Activated CD4-positive, alpha-beta T cell treated with anti-CD3 and anti-CD28 coated beads, Interleukin-2, Interleukin-6, amounts not matched to agents 100 ng/mL and 50 ng/mL, durations not matched to agents 16 hours and 8 hours (primary cell): ENCODE measurements around the gene SLC28A1.
"Not testable (repeated sequence)": the region's sequence is repeated elsewhere in the genome, so short reads cannot be mapped to it uniquely, and the experiment has no call there.

Source experiments
- DNase-seq: peaks from one replicate; pipeline ENCODE4 v3.0.0-alpha.2; 2020

The SLC28A1 gene

DNA sequence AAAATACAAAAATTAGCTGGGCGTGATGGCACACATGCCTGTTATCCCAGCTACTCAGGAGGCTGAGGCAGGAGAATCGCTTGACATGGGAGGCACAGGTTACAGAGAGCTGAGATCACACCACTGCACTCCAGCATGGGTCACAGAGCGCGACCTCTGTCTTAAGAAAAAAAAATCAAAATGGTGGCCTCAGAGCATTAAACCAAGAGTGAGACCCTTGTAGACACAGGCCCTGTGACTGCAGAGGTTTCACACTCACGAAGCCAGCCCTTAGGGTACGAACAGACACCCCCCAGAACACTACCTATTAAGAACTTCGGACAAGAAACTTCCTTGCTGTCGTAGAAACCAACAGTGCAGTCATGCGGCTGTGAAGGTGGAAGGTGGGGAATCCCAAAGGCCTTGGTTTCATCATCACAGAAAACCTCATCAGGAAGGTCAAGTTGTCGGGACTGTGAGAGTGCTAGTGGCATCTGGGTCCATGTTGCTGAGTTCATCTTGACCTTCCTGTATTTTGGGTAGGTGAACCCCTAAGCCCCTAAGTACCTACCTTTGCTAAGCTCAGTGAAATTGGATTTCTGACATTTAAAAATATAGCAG is 92.4 kb downstream of the SLC28A1 start:
- no peak for DNase-seq

- no peak for DNase-seq
These were observed 95.2 kb downstream of the SLC28A1 start for GRCh38 chr15:84979651-84980050.

GRCh38 chr15:84980196-84981053 is 96.0 kb downstream of the SLC28A1 start:
- DNase-seq = peak; percentile 85

DNA sequence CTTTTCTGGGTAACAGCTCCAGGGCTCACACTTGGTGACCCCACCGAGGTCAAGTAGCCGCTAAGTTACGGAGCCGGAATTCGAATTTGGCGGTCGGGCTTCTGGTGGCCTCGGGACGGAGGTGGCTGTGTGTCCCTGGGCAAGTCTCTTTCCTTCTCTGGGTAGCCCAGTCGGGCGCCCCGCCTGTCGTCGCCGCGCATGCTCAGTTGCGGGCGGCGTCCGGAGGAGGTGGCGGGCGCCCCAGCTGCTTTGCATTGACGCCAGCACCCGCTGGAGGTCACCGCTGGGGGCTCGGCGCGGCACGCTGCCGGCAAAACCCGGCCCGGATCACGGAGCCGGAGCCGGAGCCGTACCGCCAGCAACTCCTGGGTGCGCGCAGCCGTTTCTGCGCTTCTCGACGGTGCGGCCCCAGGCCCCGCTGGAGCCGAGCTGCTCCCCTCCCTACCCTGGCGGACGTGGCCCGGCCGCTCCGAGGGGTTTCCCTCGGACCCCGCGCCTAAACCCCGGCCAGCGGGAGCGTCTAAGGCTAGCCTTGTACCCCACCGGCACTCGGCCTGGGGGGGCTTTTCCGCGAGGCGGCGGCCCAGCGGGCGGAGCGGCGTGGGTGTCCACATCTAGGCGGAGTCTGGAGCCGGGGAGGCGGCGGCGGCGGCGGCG is 96.7 kb downstream of the SLC28A1 start:
- DNase-seq = peak; percentile 97

DNA sequence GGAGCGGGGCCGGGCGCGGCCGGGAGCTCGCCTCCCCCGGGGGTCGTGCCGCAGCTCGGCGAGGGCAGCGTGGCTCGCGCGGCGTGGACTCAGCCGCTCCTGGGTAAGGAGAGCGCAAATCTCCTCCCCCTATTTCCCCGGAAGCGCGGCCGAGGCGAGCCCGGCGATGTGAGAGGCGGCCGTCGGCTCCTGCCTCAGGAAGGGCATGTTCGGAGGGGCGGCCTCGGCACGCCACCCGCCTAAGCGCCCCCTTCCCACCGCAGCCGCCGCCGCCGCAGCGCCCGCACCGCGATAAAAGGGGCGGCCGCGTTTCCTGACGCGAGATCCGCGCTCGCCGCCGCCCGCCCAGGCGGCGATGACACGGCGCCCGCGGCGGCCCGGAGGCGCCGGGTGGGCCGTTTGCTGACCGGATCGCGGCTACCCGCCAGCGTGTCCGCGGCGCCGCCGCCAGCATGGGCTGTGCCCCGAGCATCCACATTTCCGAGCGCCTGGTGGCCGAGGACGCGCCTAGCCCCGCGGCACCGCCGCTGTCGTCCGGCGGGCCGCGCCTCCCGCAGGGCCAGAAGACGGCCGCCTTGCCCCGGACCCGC is 97.3 kb downstream of the SLC28A1 start, which contains the start of gene PDE8A:
Gene PDE8A, plus strand, starts transcription at position 146 of the 590 bp plus-strand sequence. Its CDS starts 307 bp downstream, at position 453.
- DNase-seq = peak; percentile 60

DNA sequence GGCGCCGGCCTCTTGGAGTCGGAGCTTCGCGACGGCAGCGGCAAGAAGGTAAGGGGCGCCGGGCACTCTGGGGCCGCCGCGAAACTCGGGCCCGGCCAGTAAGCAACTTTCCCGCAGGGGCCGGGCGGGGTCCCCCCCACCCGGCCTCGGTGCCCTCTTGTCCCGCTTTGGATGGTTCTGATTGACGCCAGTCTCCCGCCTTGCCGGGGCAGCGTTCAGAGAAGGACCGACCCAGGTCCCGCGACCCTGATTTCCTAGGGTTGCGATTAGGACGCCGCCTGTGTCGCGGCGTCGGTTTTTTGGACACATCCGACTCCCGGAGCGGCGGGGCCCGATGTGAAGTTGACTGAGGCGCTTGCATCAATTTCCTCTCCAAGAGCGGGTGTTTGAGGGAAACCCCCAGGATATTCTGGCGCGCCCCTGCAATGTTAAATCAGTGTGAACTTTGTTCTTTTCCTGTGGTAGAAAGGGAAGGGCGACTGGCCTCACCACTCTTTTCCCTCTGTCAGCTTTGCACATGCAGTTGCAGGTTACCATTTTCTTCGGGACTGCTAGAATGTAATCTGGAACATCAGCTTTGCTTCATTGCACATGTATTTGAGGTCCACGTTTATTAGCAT is 97.9 kb downstream of the SLC28A1 start:
- DNase-seq = peak; percentile 60

DNA sequence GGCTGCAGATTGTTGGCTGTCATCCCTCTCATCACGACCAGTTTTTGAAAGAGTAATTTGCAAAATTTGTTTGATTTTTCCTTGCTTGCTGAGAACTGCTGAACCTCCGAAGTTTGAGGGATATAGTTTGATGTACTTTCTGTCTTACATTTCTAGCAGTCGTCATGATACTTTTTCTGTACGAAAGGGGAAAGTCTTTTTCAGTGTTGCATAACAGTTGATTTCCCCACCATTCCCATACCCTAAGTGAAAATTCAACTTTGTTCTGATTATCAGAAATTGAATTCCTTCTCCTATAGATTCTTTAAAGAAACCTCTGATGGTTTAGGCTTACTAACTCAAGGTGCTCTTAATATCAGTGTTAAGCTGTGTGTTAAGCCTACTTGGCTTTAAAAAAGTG is 98.8 kb downstream of the SLC28A1 start:
- DNase-seq = no peak

DNA sequence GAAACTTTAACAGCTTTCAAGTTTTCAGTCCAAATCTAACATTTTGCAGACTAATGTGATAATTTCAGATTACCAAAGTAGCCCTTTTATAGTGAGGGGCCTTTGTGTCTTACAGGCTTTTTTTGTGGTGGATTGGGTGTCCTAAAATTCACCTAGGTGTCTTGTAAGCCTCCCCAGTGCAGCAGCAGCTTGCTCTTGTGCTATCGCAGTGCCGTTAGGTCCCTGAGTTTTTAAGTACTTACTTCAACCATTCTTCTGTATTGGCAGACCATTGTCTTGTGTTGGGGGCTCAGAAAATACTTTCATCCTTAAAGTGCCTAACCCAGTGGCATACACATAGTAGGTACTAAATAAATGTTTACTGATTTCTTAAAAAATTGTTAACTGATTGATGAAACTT is 99.2 kb downstream of the SLC28A1 start:
- DNase-seq = no peak

DNA sequence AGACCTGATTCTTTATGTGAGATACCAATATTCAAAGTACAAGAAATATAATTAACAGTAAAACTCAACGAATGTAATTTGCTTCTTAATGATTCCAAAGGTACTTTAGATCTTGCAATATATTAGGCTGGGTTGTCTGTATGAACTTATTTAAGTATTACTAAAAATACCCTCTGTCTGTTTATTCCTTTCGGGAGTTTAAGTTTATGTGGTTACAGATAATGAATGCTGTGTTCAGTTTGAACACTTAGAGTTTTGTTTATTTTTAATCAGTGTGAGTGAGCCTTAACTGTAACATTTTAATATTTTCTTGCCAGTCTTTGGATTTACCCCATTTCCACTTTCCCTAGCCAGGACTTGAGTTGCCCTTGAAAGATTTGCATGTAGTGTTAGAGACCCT is 100.7 kb downstream of the SLC28A1 start:
- no peak for DNase-seq

- not testable (repeated sequence) for DNase-seq
These were observed 102.9 kb downstream of the SLC28A1 start for GRCh38 chr15:84987351-84987750.

- peak; percentile 21 for DNase-seq
These were observed 103.6 kb downstream of the SLC28A1 start for GRCh38 chr15:84987949-84988624.

- DNase-seq = no peak
These were observed 104.6 kb downstream of the SLC28A1 start for GRCh38 chr15:84988909-84989644.

GRCh38 chr15:84990507-84990906 is 106.0 kb downstream of the SLC28A1 start:
- DNase-seq = no peak

DNA sequence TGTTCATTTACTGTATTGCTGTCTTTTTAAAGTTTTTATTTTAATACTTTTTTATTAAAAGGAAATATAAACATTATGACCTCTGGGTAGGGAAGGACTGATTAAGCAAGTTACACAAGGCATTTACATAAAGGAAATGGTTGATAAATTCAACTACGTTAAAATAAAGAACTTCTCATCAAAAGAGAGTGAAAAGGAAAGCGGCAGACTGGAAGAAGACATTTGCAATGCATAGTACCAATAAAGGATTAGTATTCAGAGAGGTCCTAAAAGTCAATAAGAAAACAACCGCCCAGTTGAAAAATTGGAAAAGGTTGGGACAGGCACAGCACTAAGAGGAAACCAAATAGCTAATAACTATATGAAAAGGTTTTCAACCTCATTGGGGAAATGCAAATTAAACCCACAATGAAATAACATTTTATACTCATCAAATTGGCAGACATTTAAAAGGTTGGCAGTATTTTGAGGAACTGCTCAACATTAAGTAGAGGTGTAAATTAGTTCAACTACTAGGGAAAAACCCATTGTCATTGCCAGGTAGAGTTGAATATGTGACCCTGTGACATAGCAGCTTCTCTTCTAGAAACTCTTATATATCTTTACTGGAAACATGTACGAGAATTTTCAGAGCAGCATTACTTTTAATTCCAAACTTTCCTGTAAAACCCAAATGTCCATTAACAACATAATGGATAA is 106.7 kb downstream of the SLC28A1 start:
- no peak for DNase-seq

- peak; percentile 52 for DNase-seq
These were observed 107.9 kb downstream of the SLC28A1 start for GRCh38 chr15:84992157-84992944.
